Neural progenitor cell (in vitro differentiated cells): ENCODE results near the gene EXOC6B. TPM values are rescaled to one million over a fixed set of nuclear protein-coding genes. Genes with fewer than 3 reads are reported as not detected.

Source experiments
- DNase-seq: peaks from one replicate; pipeline ENCODE4 v3.0.0-alpha.2; 2016; ENCODE audit warnings: low spot score
- H2AFZ ChIP-seq: fragments of 200-600 bp; sonication (generic); replicated peaks from 2 replicates; pipeline ENCODE4 v1.6.1; 2016; ENCODE audit warnings: antibody characterized with exemption
- H3F3A ChIP-seq: fragments of 200-600 bp; sonication (generic); 2 replicates; pipeline ENCODE4 v1.6.1; 2016; ENCODE audit warnings: antibody characterized with exemption, low read depth
- H3K27ac ChIP-seq: fragments of 200-600 bp; sonication (generic); 2 replicates; pipeline ENCODE4 v1.5.1; 2016; ENCODE audit warnings: mild to moderate bottlenecking
- H3K27me3 ChIP-seq: fragments of 200-600 bp; sonication (generic); 2 replicates; pipeline ENCODE4 v1.6.1; 2016; ENCODE audit warnings: mild to moderate bottlenecking, moderate library complexity
- H3K36me3 ChIP-seq: fragments of 200-600 bp; sonication (generic); 2 replicates; pipeline ENCODE4 v1.5.1; 2016
- H3K4me1 ChIP-seq: fragments of 200-600 bp; sonication (generic); 2 replicates; pipeline ENCODE4 v1.6.1; 2016; ENCODE audit warnings: mixed run types
- H3K4me2 ChIP-seq: fragments of 200-600 bp; sonication (generic); 2 replicates; pipeline ENCODE4 v1.6.1; 2016
- H3K4me3 ChIP-seq: fragments of 200-600 bp; sonication (generic); 2 replicates; pipeline ENCODE4 v1.5.1; 2016
- H3K79me2 ChIP-seq: fragments of 200-600 bp; sonication (generic); 2 replicates; pipeline ENCODE4 v1.6.1; 2016; ENCODE audit warnings: low read depth
- H3K9ac ChIP-seq: fragments of 200-600 bp; sonication (generic); 2 replicates; pipeline ENCODE4 v1.6.1; 2016
- H3K9me3 ChIP-seq: fragments of 200-600 bp; sonication (generic); 2 replicates; pipeline ENCODE4 v1.5.1; 2016; ENCODE audit warnings: low read depth
- H4K20me1 ChIP-seq: fragments of 200-600 bp; sonication (generic); 2 replicates; pipeline ENCODE4 v1.6.1; 2016; ENCODE audit warnings: low read depth
- H3K27ac Mint-ChIP-seq: 3 replicates; pipeline ENCODE4 v1.8.0; 2021; ENCODE audit warnings: mixed read lengths
- H3K27me3 Mint-ChIP-seq: 2 replicates; pipeline ENCODE4 v1.8.0; 2022; ENCODE audit warnings: low read depth, mild to moderate bottlenecking, inconsistent platforms, moderate library complexity, mixed read lengths; ENCODE audit not compliant: insufficient read depth
- H3K36me3 Mint-ChIP-seq: 3 replicates; pipeline ENCODE4 v1.8.0; 2021; ENCODE audit warnings: mixed read lengths
- H3K4me1 Mint-ChIP-seq: 3 replicates; pipeline ENCODE4 v1.8.0; 2021; ENCODE audit warnings: mixed read lengths
- H3K4me3 Mint-ChIP-seq: 3 replicates; pipeline ENCODE4 v1.8.0; 2021; ENCODE audit warnings: mild to moderate bottlenecking, moderate library complexity, mixed read lengths
- H3K9me3 Mint-ChIP-seq: 3 replicates; pipeline ENCODE4 v1.8.0; 2020; ENCODE audit warnings: mixed read lengths
- CTCF ChIP-seq: fragments of 200-600 bp; sonication (generic); IDR thresholded peaks from 2 replicates; pipeline ENCODE4 v1.5.1; 2017; ENCODE audit warnings: antibody characterized with exemption, mild to moderate bottlenecking
- EZH2 ChIP-seq: fragments of 200-600 bp; sonication (generic); IDR thresholded peaks from 2 replicates; pipeline ENCODE4 v1.6.1; 2017; ENCODE audit warnings: antibody characterized with exemption, mild to moderate bottlenecking, moderate library complexity
- EZH2phosphoT487 ChIP-seq: fragments of 200-600 bp; sonication (generic); IDR thresholded peaks from 2 replicates; pipeline ENCODE4 v1.6.1; 2017; ENCODE audit warnings: antibody characterized with exemption
- total RNA-seq: library from RNA; depleted of rRNA; stranded (reverse); fragments of >200 nt; gene quantifications from 2 replicates; pipeline ENCODE4 v1.2.3, GENCODE V29; 2015; ENCODE audit warnings: low replicate concordance

The EXOC6B gene
- total RNA-seq, 1 donor from 2014 or later, result 41.2 TPM

- H3K9ac ChIP-seq, result no peak overlapping the region
- H3K4me1 Mint-ChIP-seq, result no peaks in the 10 kb centered on the region
- H3K27me3 ChIP-seq, result no peaks in the 10 kb centered on the region
- H3K4me2 ChIP-seq, result no peak overlapping the region
- H3F3A ChIP-seq, result no peaks in the 10 kb centered on the region
- no peaks in the 10 kb centered on the region for H4K20me1 ChIP-seq
- no peaks in the 10 kb centered on the region for H3K36me3 Mint-ChIP-seq
- H3K9me3 Mint-ChIP-seq, result peaks cover 4% of the 10 kb centered on the region
- H3K79me2 ChIP-seq, result no peaks in the 10 kb centered on the region
- H3K27ac Mint-ChIP-seq, result no peak overlapping the region
- no peak for DNase-seq
- H3K4me3 ChIP-seq, result no peak overlapping the region
- TF ChIP-seq EZH2phosphoT487 (no peak), CTCF (no peak), EZH2 (no peak)
- no peaks in the 10 kb centered on the region for H3K4me1 ChIP-seq
- H2AFZ ChIP-seq, result no peak overlapping the region
- H3K4me3 Mint-ChIP-seq, result no peak overlapping the region
- H3K27ac ChIP-seq, result no peak overlapping the region
- no peaks in the 10 kb centered on the region for H3K36me3 ChIP-seq
- H3K27me3 Mint-ChIP-seq, result no peaks in the 10 kb centered on the region
- H3K9me3 ChIP-seq, result peaks cover 1% of the 10 kb centered on the region
Observed at GRCh38 chr2:72394541-72395070, 431.2 kb downstream of the EXOC6B start.

GRCh38 chr2:72389447-72389846 is 436.4 kb downstream of the EXOC6B start:
- Histone ChIP-seq H3K27me3 (no peaks in the 10 kb centered on the region), H3K4me3 (no peak overlapping the region), H3K27ac (no peak overlapping the region), H3K9me3 (peaks cover 10% of the 10 kb centered on the region), H3K9ac (no peak overlapping the region), H3F3A (no peaks in the 10 kb centered on the region), H2AFZ (no peak overlapping the region), H3K4me1 (no peaks in the 10 kb centered on the region), H3K79me2 (no peaks in the 10 kb centered on the region), H4K20me1 (no peaks in the 10 kb centered on the region), H3K36me3 (no peaks in the 10 kb centered on the region), H3K4me2 (no peak overlapping the region)
- Mint-ChIP-seq H3K27ac (no peak overlapping the region), H3K9me3 (peaks cover 16% of the 10 kb centered on the region), H3K4me3 (no peak overlapping the region), H3K27me3 (no peaks in the 10 kb centered on the region), H3K4me1 (no peaks in the 10 kb centered on the region), H3K36me3 (peaks cover 3% of the 10 kb centered on the region)
- no peak for DNase-seq
- TF ChIP-seq EZH2phosphoT487 (no peak), EZH2 (no peak), CTCF (no peak)

- Histone ChIP-seq H3K4me3 (no peak overlapping the region), H4K20me1 (no peaks in the 10 kb centered on the region), H3K79me2 (no peaks in the 10 kb centered on the region), H3K27me3 (no peaks in the 10 kb centered on the region), H3K27ac (no peak overlapping the region), H3K9ac (no peak overlapping the region), H3K36me3 (no peaks in the 10 kb centered on the region), H2AFZ (no peak overlapping the region), H3F3A (no peaks in the 10 kb centered on the region), H3K9me3 (peaks cover 10% of the 10 kb centered on the region), H3K4me1 (no peaks in the 10 kb centered on the region), H3K4me2 (no peak overlapping the region)
- Mint-ChIP-seq H3K9me3 (peaks cover 21% of the 10 kb centered on the region), H3K4me1 (no peaks in the 10 kb centered on the region), H3K36me3 (peaks cover 3% of the 10 kb centered on the region), H3K27me3 (no peaks in the 10 kb centered on the region), H3K4me3 (no peak overlapping the region), H3K27ac (no peak overlapping the region)
- TF ChIP-seq EZH2, result no peak
- no peak for TF ChIP-seq CTCF
- TF ChIP-seq EZH2phosphoT487, result no peak
- DNase-seq, result no peak
Observed at GRCh38 chr2:72388263-72388662, 437.6 kb downstream of the EXOC6B start.
